Posterior vena cava (tissue), 2 donors: ENCODE data around the gene C22orf15. TPM values are rescaled to one million over a fixed set of nuclear protein-coding genes. Genes with fewer than 3 reads are reported as not detected.
"Not testable (repeated sequence)": the region's sequence is repeated elsewhere in the genome, so short reads cannot be mapped to it uniquely, and the experiment has no call there.

Experiments used
- DNase-seq: peaks from one replicate; pipeline ENCODE4 v3.0.0-alpha.2; 2020; ENCODE audit warnings: low spot score
- intact Hi-C, 2 donors: fragments of 100-400 bp; cut with DNase I; formaldehyde crosslinking; loops; one replicate each; pipeline versions ENCODE4 v1.14.1 to v1.14.2; 2022 to 2023
- long read RNA-seq, 2 donors: library from polyadenylated mRNA; unstranded; transcript quantifications; one replicate each; pipeline ENCODE4 v2.0.0, GENCODE V29; 2020 to 2021
- total RNA-seq, 2 donors: library from RNA; stranded (reverse); fragmentation: NEBNext Ultra II Directional; extraction: Animal tissue kit (Norgen Biotek cat#: 25700); gene quantifications; one replicate each; pipeline ENCODE4 v1.2.1, GENCODE V29; 2021
- donor health status: DM: yes; HTN: yes; CAD: no.
- donor health status: DM: yes; HTN: yes; CAD: no.

C22orf15 gene
- total RNA-seq = not detected
- long read RNA-seq, donor 1 = 0 reads
- long read RNA-seq, donor 2 = 0 reads

- DNase-seq = no peak
- intact Hi-C loops = loop anchor here in 1 of 2 donors (10.0 kb wide), 1 partner anchor 218 kb away; no protein-coding TSS in a partner anchor
Observed at GRCh38 chr22:23762842-23763578, at the start of gene C22orf15. Gene C22orf15, plus strand, starts transcription at chr22:23762990. Its CDS starts 317 bp downstream, at chr22:23763307.

DNA sequence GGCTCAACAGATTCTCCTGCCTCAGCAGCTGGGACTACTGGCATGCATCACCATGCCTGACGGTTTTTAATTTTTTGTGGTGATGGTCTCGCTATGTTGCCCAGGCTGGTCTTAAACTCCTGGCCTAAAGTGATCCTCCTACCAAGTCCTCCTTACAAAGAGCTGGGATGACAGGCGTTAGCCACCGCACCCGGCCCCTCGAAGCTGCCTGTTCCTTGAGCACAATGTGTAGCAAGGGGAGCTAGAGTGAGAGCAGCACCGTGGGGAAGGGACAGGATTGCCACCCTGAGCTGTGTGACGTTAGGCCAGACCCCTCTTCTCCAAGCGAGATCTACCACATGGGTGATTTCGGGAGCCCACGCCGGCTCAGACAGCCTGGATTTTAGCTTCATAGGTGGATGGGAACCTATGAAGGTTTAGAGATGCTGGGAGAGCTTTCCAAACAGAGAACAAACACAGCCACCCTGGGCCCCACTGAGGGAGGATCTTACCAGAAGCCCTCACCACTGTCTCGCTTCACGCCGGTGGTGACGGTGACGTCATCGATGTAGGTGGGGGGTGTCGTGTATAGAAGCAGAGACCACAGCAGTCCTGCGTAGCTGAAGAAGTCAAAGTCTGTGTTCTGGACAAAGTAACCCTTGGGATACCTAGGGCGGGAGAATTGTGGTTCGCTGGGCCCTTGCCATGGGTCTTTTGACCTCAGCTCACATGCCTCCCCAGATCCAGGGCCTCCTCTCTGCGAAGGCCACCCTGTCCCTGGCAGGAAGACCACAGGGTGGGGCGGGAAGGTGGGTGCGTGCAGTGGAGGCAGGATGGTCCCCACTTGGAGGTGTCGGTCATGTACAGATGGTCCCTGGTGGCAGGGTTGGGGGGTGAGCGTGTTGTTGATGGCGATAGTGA is 48.8 kb upstream of the C22orf15 start:
- intact Hi-C loops = no loop called here
- peak; percentile 69 for DNase-seq

DNA sequence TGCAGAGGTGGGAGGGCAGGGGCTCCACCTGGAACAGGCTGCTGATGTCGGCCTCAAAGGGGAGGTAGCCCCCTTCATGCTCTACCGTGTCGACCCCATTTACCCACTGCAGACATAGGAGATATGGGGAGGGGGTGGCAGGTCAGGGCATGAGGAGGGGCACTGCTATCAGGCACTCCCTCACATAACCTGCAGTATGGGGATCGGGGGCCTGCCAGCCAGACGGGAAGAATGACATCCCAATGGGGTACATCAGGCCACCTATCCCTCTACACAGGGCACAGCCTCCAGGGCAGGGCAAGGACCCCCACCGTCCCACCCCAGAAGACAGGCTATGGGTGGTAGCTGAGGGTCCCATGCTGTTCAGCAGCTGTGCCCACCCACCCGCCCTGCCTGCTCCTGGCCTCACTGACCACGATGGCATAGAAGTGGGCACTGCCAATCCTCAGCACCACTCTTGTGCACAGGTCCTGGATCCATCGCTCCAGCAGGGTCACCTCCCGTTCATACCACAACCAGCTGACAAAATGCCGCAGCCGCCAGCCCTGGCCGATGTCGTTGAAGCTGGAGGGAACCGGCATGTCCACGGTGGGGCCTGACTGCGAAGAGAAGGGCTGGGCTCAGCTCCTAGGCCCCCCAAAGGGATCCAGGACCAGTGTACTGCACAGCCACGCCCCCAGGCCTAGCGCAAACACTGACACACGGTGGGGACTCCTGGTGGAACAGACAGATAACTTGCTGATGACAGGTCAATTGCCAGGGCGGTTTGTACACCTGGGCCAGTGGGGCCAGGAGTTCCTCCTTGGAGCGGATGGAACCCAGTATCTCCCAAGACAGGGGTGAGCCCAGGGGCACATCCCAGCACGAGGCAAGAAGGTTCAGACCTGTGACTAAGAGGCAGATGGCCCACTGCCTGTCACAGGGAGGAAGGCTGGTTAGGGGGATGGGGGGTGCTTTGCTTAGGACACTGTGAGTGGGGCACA is 47.9 kb upstream of the C22orf15 start:
- intact Hi-C loops = no loop called here
- peak; percentile 72 for DNase-seq

- DNase-seq = peak; percentile 65
- intact Hi-C loops = no loop called here
Observed at GRCh38 chr22:23715806-23716375, 46.9 kb upstream of the C22orf15 start.

- DNase-seq = peak; percentile 96
- intact Hi-C loops = no loop called here
Observed at GRCh38 chr22:23716811-23717801, 45.7 kb upstream of the C22orf15 start.

- intact Hi-C loops = no loop called here
- peak; percentile 52 for DNase-seq
Observed at GRCh38 chr22:23718371-23719165, 44.2 kb upstream of the C22orf15 start.

DNA sequence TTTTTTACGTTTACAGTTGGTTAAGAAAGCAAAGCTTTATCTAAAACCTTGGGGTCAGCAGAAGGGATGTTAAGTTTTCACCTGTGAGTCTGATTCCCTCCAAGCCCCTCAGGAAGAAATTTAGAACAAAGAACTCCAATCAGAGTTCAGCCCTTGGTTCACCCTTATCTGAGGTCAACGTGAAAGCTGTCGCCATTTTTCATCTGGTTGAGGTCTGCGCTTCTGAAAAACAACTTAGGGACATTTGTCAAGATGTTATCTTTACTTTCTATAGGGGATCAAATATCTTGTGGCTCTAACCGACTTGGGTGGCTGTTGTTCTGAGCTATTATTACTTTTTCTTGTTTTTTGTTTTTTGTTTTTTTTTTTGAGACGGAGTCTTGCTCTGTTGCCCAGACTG is 41.9 kb upstream of the C22orf15 start:
- DNase-seq = no peak
- intact Hi-C loops = loop anchor here in 1 of 2 donors (5.0 kb wide), 1 partner anchor 529 kb away; no protein-coding TSS in a partner anchor

- intact Hi-C loops = loop anchor here in 1 of 2 donors (5.0 kb wide), 1 partner anchor 530 kb away; no protein-coding TSS in a partner anchor
- no peak for DNase-seq
Observed at GRCh38 chr22:23722160-23722559, 40.6 kb upstream of the C22orf15 start.

GRCh38 chr22:23722724-23723123 is 40.1 kb upstream of the C22orf15 start:
- DNase-seq = peak; percentile 15
- intact Hi-C loops = loop anchor here in 1 of 2 donors (5.0 kb wide), 1 partner anchor 530 kb away; no protein-coding TSS in a partner anchor

GRCh38 chr22:23728108-23728507 is 34.7 kb upstream of the C22orf15 start:
- intact Hi-C loops = not testable (repeated sequence)
- peak; percentile 44 for DNase-seq

DNA sequence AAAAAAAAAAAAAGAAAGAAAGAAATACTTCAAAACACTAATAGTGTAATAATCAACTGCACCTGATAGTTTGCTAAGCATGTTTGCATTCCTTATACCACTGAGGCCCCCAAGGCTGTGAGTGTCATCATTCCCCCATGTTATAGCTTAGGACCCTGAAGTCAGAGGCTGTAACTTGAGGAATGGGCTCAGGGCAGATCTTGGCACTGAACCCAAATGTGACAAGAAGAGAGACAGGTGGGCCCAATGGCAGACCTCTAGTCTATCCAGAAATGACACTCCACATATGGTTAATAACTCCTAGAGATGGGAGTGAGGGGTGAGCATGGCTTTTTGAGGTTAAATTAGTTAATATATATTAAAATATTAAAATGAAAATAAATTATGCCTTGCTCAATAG is 25.1 kb upstream of the C22orf15 start:
- DNase-seq = no peak
- intact Hi-C loops = no loop called here

DNA sequence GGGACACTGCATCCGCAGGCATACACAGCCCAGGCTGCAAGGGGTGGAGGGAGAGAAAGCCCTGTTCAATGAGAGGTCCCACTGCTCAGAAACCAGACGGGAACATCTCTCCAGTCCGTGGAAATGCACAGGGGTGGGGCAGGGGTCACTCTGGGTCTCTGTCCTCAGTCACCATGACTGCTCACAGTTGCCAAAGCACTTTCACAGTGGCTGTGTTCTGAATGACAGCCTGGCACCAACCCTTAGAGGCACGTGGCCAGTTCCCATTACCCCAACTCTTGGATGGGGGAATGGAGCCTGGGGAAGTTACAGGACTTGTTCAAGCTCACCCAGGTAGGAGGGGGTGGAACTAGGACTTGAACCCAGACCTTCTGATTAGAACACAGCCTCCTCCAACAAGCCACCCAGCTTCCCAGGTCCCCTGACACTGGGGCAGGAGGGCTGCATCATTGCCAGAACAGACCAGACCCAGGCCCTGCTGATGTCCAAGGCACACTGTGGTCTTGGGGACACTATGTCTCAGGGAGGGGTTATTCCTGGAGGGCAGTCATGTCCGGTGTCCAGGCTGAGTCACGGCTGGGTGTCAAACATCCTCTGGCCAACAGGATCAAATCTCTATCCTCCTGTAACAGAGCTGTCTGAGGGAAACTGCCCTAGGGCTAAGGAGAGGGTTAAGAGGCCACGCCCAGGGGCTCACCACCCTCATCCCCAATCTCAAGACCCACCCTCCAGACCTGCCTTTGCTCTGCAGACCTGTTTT is 20.1 kb upstream of the C22orf15 start:
- intact Hi-C loops = no loop called here
- no peak for DNase-seq

- intact Hi-C loops = no loop called here
- no peak for DNase-seq
Observed at GRCh38 chr22:23743303-23743705, 19.5 kb upstream of the C22orf15 start.

- intact Hi-C loops = no loop called here
- DNase-seq = no peak
Observed at GRCh38 chr22:23744001-23744400, 18.8 kb upstream of the C22orf15 start.

DNA sequence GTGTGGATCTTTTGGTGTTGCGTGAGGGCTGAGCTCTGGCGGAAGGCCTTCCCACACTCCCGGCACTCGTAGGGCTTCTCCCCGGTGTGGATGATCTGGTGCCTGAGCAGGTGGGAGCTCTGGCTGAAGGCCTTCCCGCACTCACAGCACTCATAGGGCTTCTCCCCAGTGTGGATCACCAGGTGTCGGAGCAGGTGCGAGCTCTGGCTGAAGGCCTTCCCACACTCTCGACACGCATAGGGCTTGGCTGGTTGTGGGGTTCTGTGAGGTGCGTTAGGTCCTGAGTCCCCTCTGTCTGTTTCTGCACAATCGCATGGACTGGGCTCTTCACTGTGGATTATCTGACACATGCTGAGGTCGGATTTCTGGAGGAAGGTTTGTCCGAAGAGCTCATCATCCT is 18.3 kb upstream of the C22orf15 start:
- no peak for DNase-seq
- intact Hi-C loops = no loop called here

GRCh38 chr22:23745791-23746190 is 17.0 kb upstream of the C22orf15 start:
- DNase-seq = no peak
- intact Hi-C loops = no loop called here
